H1 (cell line): Measurements from ENCODE around the gene SMYD1. TPM values are rescaled to one million over a fixed set of nuclear protein-coding genes. Genes with fewer than 3 reads are reported as not detected.
A peak's percentile ranks its signal among the peaks of the same experiment; 100 is the strongest.

Experiments used
- CTCF ChIA-PET: fragments of 300-600 bp; sonication (Branson Sonifier 250); formaldehyde crosslinking; loops from one replicate; lab custom pipeline; 2021; ENCODE audit not compliant: partially characterized antibody; lab: Charles Lee
- POLR2A ChIA-PET: fragments of 300-600 bp; sonication (Branson Sonifier 250); formaldehyde crosslinking; loops from one replicate; lab custom pipeline; 2021; ENCODE audit warnings: inconsistent platforms; ENCODE audit not compliant: partially characterized antibody; lab: Charles Lee
- DNase-seq, 2 experiments: peaks; one replicate each; pipeline versions ENCODE4 v3.0.0 to v3.0.0-alpha.2; 2010 to 2022; ENCODE audit warnings: low spot score in 2 of 2, low read depth in 1 of 2, mixed read lengths in 1 of 2
- FAIRE-seq: peaks from 2 replicates; lab custom pipeline; 2011; peaks lifted over from hg19 to GRCh38; lab: Jason Lieb, UNC
- H2AFZ ChIP-seq: 2 replicates; pipeline ENCODE4 v1.8.1; 2012; ENCODE audit warnings: low read length, inconsistent platforms
- H2AK5ac ChIP-seq: 2 replicates; pipeline ENCODE4 v1.6.1; 2013; ENCODE audit warnings: low read depth, low read length
- H2BK120ac ChIP-seq: replicated peaks from 2 replicates; pipeline ENCODE3; 2013; ENCODE audit warnings: low read depth, low read length, inconsistent platforms
- H2BK12ac ChIP-seq: 2 replicates; pipeline ENCODE4 v1.6.1; 2013; ENCODE audit warnings: low read depth, low read length
- H2BK15ac ChIP-seq: 2 replicates; pipeline ENCODE4 v1.6.1; 2013; ENCODE audit warnings: low read length
- H2BK20ac ChIP-seq: 2 replicates; pipeline ENCODE4 v1.6.1; 2013; ENCODE audit warnings: low read length
- H2BK5ac ChIP-seq: 2 replicates; pipeline ENCODE4 v1.6.1; 2013; ENCODE audit warnings: low read depth, low read length
- H3K14ac ChIP-seq: 2 replicates; pipeline ENCODE4 v1.6.1; 2013; ENCODE audit warnings: inconsistent platforms; ENCODE audit not compliant: insufficient read length
- H3K18ac ChIP-seq: 2 replicates; pipeline ENCODE4 v1.6.1; 2013; ENCODE audit warnings: low read length; ENCODE audit errors: extremely low read depth
- H3K23ac ChIP-seq: 2 replicates; pipeline ENCODE4 v1.6.1; 2013; ENCODE audit warnings: inconsistent platforms; ENCODE audit not compliant: insufficient read length
- H3K23me2 ChIP-seq: 2 replicates; pipeline ENCODE4 v1.6.1; 2013; ENCODE audit warnings: low read depth, low read length
- H3K27ac ChIP-seq: 2 replicates; pipeline ENCODE4 v1.6.1; 2011; ENCODE audit warnings: low read depth, low read length, inconsistent platforms
- H3K27me3 ChIP-seq, 4 experiments: replicated peaks in 1 of 4; 1 replicate in 1 of 4; 2 replicates in 3 of 4; pipeline versions ENCODE4 v1.6.1 to v1.8.1; 2011 to 2013; ENCODE audit warnings: low read length in 3 of 4, mild to moderate bottlenecking in 3 of 4, inconsistent platforms in 2 of 4, mixed read lengths in 2 of 4, moderate library complexity in 1 of 4; ENCODE audit not compliant: control insufficient read depth in 3 of 4, insufficient read depth in 3 of 4; ENCODE audit errors: extremely low read depth in 1 of 4
- H3K36me3 ChIP-seq, 4 experiments: 2 replicates each; pipeline versions ENCODE4 v1.6.1 to v1.8.1; 2011 to 2013; ENCODE audit warnings: mild to moderate bottlenecking in 4 of 4, low read length in 3 of 4, moderate library complexity in 2 of 4, control low read depth in 1 of 4, inconsistent platforms in 1 of 4; ENCODE audit not compliant: insufficient read depth in 4 of 4, control insufficient read depth in 2 of 4
- H3K4ac ChIP-seq: replicated peaks from 2 replicates; pipeline ENCODE3; 2013; ENCODE audit warnings: low read length, low read depth, mixed read lengths, inconsistent platforms; ENCODE audit not compliant: insufficient read length
- H3K4me1 ChIP-seq, 4 experiments: replicated peaks in 1 of 4; 1 replicate in 1 of 4; 2 replicates in 3 of 4; pipeline versions ENCODE4 v1.6.1 to v1.8.1; 2011 to 2013; ENCODE audit warnings: low read length in 3 of 4, inconsistent platforms in 2 of 4, mixed read lengths in 1 of 4; ENCODE audit not compliant: insufficient read depth in 4 of 4, control insufficient read depth in 3 of 4
- H3K4me2 ChIP-seq, 2 experiments: 2 replicates each; pipeline versions ENCODE4 v1.6.1 to v1.8.1; 2011 to 2013; ENCODE audit warnings: low read depth in 2 of 2, low read length in 2 of 2, control low read depth in 1 of 2, inconsistent platforms in 1 of 2, mild to moderate bottlenecking in 1 of 2; ENCODE audit not compliant: insufficient read depth in 1 of 2
- H3K4me3 ChIP-seq, 4 experiments: fragments of 200-600, 300-600 bp in 1 of 4; sonication (generic), shearing (Covaris generic), sonication (Bioruptor Twin) in 1 of 4; 2 replicates each; pipeline versions ENCODE4 v1.5.1 to v1.8.1; 2011 to 2016; ENCODE audit warnings: low read length in 4 of 4, low read depth in 3 of 4, control low read depth in 2 of 4, inconsistent platforms in 2 of 4, mild to moderate bottlenecking in 2 of 4, mixed read lengths in 1 of 4, moderate library complexity in 1 of 4; ENCODE audit not compliant: insufficient read depth in 2 of 4; ENCODE audit errors: extremely low read depth in 1 of 4
- H3K56ac ChIP-seq: replicated peaks from 2 replicates; pipeline ENCODE3; 2013; ENCODE audit warnings: low read depth, mild to moderate bottlenecking, mixed read lengths, low read length, inconsistent platforms; ENCODE audit not compliant: insufficient read length
- H3K79me1 ChIP-seq: 2 replicates; pipeline ENCODE4 v1.6.1; 2013; ENCODE audit warnings: low read depth, low read length, control low read depth
- H3K79me2 ChIP-seq, 2 experiments: 2 replicates each; pipeline versions ENCODE4 v1.6.1 to v1.8.1; 2012 to 2013; ENCODE audit warnings: low read length in 2 of 2, mild to moderate bottlenecking in 2 of 2, inconsistent platforms in 1 of 2; ENCODE audit not compliant: insufficient read depth in 2 of 2, control insufficient read depth in 1 of 2
- H3K9ac ChIP-seq, 4 experiments: replicated peaks in 1 of 4; 1 replicate in 1 of 4; 2 replicates in 3 of 4; pipeline versions ENCODE4 v1.6.1 to v1.8.1; 2011 to 2013; ENCODE audit warnings: low read depth in 3 of 4, low read length in 3 of 4, control low read depth in 2 of 4, mild to moderate bottlenecking in 2 of 4, moderate library complexity in 2 of 4, inconsistent platforms in 1 of 4; ENCODE audit errors: extremely low read depth in 1 of 4
- H3K9me3 ChIP-seq, 2 experiments: 2 replicates each; pipeline versions ENCODE4 v1.6.1 to v1.8.1; 2012 to 2013; ENCODE audit warnings: mild to moderate bottlenecking in 2 of 2, moderate library complexity in 2 of 2, control low read depth in 1 of 2, inconsistent platforms in 1 of 2, low read depth in 1 of 2, low read length in 1 of 2, mixed read lengths in 1 of 2; ENCODE audit not compliant: insufficient read depth in 2 of 2
- H4K20me1 ChIP-seq, 2 experiments: replicated peaks in 1 of 2; 2 replicates each; pipeline versions ENCODE3 to v1.8.1; 2011 to 2013; ENCODE audit warnings: inconsistent platforms in 2 of 2, low read length in 2 of 2, mild to moderate bottlenecking in 1 of 2; ENCODE audit not compliant: insufficient read depth in 2 of 2, control insufficient read depth in 1 of 2
- H4K5ac ChIP-seq: 2 replicates; pipeline ENCODE4 v1.6.1; 2013; ENCODE audit warnings: low read length, low read depth, mixed read lengths, inconsistent platforms; ENCODE audit not compliant: insufficient read length
- H4K8ac ChIP-seq: 2 replicates; pipeline ENCODE4 v1.8.0; 2013; ENCODE audit warnings: mild to moderate bottlenecking, moderate library complexity, low read length, inconsistent platforms; ENCODE audit not compliant: insufficient read depth; ENCODE audit errors: extremely low read depth
- H4K91ac ChIP-seq: replicated peaks from 2 replicates; pipeline ENCODE3; 2013; ENCODE audit warnings: low read length, mixed read lengths, inconsistent platforms; ENCODE audit not compliant: insufficient read length
- CBX5 ChIP-seq: fragments of 300-800, 300-1000 bp; sonication (generic); IDR thresholded peaks from 2 replicates; pipeline ENCODE4 v1.7.1; 2016; ENCODE audit warnings: antibody characterized with exemption, low read length, low read depth
- MAFK ChIP-seq: IDR thresholded peaks from 2 replicates; pipeline ENCODE4 v1.6.1; 2012; ENCODE audit warnings: low read depth, mild to moderate bottlenecking, improper control_type of control experiment, low read length
- SP2 ChIP-seq: IDR thresholded peaks from 2 replicates; pipeline ENCODE4 v1.6.1; 2012; ENCODE audit warnings: mild to moderate bottlenecking, low read length, inconsistent platforms
- WGBS, 2 experiments: shearing (Covaris generic) in 1 of 2; methylation state at CpG; one replicate each; pipeline versions ENCODE4 v1.1.6 to v1.1.7; 2013 to 2015; ENCODE audit warnings: low lambda C conversion rate in 2 of 2, mixed read lengths in 2 of 2, inconsistent platforms in 1 of 2, low coverage in 1 of 2, missing lambda C conversion rate in 1 of 2; ENCODE audit not compliant: insufficient replicate concordance in 2 of 2, insufficient coverage in 1 of 2, insufficient read length in 1 of 2; ENCODE audit errors: extremely low coverage in 1 of 2, missing lambda C conversion rate in 1 of 2; 5-methylcytosine and 5-hydroxymethylcytosine counted together
- polyA plus RNA-seq, 7 experiments: library from polyadenylated mRNA; depleted of rRNA in 3 of 7; stranded (reverse) in 5 of 7; unstranded in 2 of 7; fragments of >200 nt in 5 of 7; fragments of 200-250 nt in 2 of 7; gene quantifications; 1 replicate in 5 of 7; 2 replicates in 1 of 7; 4 replicates in 1 of 7; pipeline versions ENCODE4 v1.2.1 to v1.2.3, GENCODE V29; 2011 to 2013; ENCODE audit warnings: missing spikeins in 2 of 7, mixed read lengths in 2 of 7
- total RNA-seq: library from RNA; stranded (reverse); fragmentation: NEBNext Ultra II Directional; extraction: Animal tissue kit (Norgen Biotek cat#: 25700); gene quantifications from 2 replicates; pipeline ENCODE4 v1.2.1, GENCODE V29; 2021

The SMYD1 gene
- total and polyA plus RNA-seq, 2 of the 8 experiments (the other 6 are each of a cell fraction or from before 2014, with no cell fraction given), result 0.06 TPM; not detected in 1

GRCh38 chr2:88115825-88116518 lies 48.3 kb downstream of the SMYD1 start:
- no peak overlapping the region for H3K56ac ChIP-seq
- no peak overlapping the region for H2AK5ac ChIP-seq
- no peak overlapping the region for H3K4me3 ChIP-seq
- H3K23me2 ChIP-seq, result no peaks in the 10 kb centered on the region
- no peak overlapping the region for H2BK120ac ChIP-seq
- H3K18ac ChIP-seq, result no peak overlapping the region
- no peak overlapping the region for H3K4me2 ChIP-seq
- H2BK15ac ChIP-seq, result no peak overlapping the region
- FAIRE-seq (no peak), DNase-seq (no peak)
- H3K4me1 ChIP-seq, result no peaks in the 10 kb centered on the region; a peak in 1 of 7 replicates
- H3K79me1 ChIP-seq, result no peaks in the 10 kb centered on the region
- no peak overlapping the region for H2BK12ac ChIP-seq
- H4K5ac ChIP-seq, result no peak overlapping the region
- H3K9ac ChIP-seq, result no peak overlapping the region; a peak in 1 of 7 replicates
- 92% methylated on average over 10 of the region's 10 CpGs; no CpG with 5 or more reads in 1 of the 2 experiments for WGBS, 2 experiments
- no peaks in the 10 kb centered on the region for H3K27me3 ChIP-seq
- H2BK20ac ChIP-seq, result no peak overlapping the region
- no peak for TF ChIP-seq MAFK
- TF ChIP-seq CBX5, result no peak
- TF ChIP-seq SP2, result no peak
- H4K91ac ChIP-seq, result no peak overlapping the region
- no peak overlapping the region for H4K8ac ChIP-seq
- H3K79me2 ChIP-seq, result no peaks in the 10 kb centered on the region
- H3K23ac ChIP-seq, result no peak overlapping the region
- no peak overlapping the region for H3K27ac ChIP-seq
- H2BK5ac ChIP-seq, result no peak overlapping the region; the same call in 1 of the 2 replicates
- no peaks in the 10 kb centered on the region for H4K20me1 ChIP-seq
- H3K4ac ChIP-seq, result no peak overlapping the region
- no peak overlapping the region for H3K14ac ChIP-seq
- H2AFZ ChIP-seq, result 0 out of 2 replicates have a peak overlapping the region, but pooled peaks have one; percentile 3
- POLR2A ChIA-PET, result interaction anchor here (1.2 to 1.5 kb wide), 2 partner anchors 16 to 37 kb away, joined by 3 read pairs; no protein-coding TSS in a partner anchor
- H3K36me3 ChIP-seq, result no peaks in the 10 kb centered on the region
- no peaks in the 10 kb centered on the region for H3K9me3 ChIP-seq
- CTCF ChIA-PET, result interaction anchor here (0.7 to 3.0 kb wide), 2 partner anchors 10 to 56 kb away, joined by 5 to 13 read pairs; no protein-coding TSS in a partner anchor
